Spleen (tissue), 7 donors: ENCODE measurements around the gene RGPD5.
"Not testable (repeated sequence)": the region's sequence is repeated elsewhere in the genome, so short reads cannot be mapped to it uniquely, and the experiment has no call there.

Experiments
- POLR2A ChIP-seq, 3 donors: fragments of 450-650 bp; IDR thresholded peaks; one replicate each; pipeline ENCODE4 v1.5.1; 2017; ENCODE audit warnings: antibody characterized with exemption in 3 of 3, mild to moderate bottlenecking in 1 of 3
- TF ChIP-seq, protein P1 (sequence below), 11 experiments: fragments of 200-600 bp in 7 of 11; fragments of 450-650 bp in 4 of 11; sonication (generic) in 4 of 11; IDR thresholded peaks in 8 of 11; conservative IDR thresholded peaks in 3 of 11; 1 replicate in 7 of 11; 2 replicates in 4 of 11; pipeline versions ENCODE4 v1.4.0 to v1.8.0; 2016 to 2021; ENCODE audit warnings: antibody characterized with exemption in 11 of 11, inconsistent platforms in 4 of 11, mild to moderate bottlenecking in 1 of 11
- donor health status: DM: no; HTN: no; CAD: no; lungs with moderate emphysema.
- donor health status: DM: no; HTN: no; CAD: no.
- donor health status: DM: no; HTN: no; CAD: no.

- TF ChIP-seq, protein P1, sequence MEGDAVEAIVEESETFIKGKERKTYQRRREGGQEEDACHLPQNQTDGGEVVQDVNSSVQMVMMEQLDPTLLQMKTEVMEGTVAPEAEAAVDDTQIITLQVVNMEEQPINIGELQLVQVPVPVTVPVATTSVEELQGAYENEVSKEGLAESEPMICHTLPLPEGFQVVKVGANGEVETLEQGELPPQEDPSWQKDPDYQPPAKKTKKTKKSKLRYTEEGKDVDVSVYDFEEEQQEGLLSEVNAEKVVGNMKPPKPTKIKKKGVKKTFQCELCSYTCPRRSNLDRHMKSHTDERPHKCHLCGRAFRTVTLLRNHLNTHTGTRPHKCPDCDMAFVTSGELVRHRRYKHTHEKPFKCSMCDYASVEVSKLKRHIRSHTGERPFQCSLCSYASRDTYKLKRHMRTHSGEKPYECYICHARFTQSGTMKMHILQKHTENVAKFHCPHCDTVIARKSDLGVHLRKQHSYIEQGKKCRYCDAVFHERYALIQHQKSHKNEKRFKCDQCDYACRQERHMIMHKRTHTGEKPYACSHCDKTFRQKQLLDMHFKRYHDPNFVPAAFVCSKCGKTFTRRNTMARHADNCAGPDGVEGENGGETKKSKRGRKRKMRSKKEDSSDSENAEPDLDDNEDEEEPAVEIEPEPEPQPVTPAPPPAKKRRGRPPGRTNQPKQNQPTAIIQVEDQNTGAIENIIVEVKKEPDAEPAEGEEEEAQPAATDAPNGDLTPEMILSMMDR (IDR thresholded peaks at IDR 0.05 in 8 of 11, conservative IDR thresholded peaks at IDR 0.05 in 3 of 11) = not testable (repeated sequence)
- TF ChIP-seq POLR2A (IDR thresholded peaks at IDR 0.05) = not testable (repeated sequence)
These were observed 15.0 kb upstream of the RGPD5 start for GRCh38 chr2:109779118-109779517.
